SKM-1 treated with dmso at 0.1 percent for 144 hours (cell line): Measurements from ENCODE around the gene TMEM52B.

Experiments used
- DNase-seq: peaks from one replicate; lab custom pipeline; 2025; ENCODE audit not compliant: unreplicated experiment; lab: John Stamatoyannopoulos, UW

Gene TMEM52B

GRCh38 chr12:10238526-10238925 lies 59.7 kb downstream of the TMEM52B start:
- DNase-seq = no peak

GRCh38 chr12:10241290-10241689 lies 62.5 kb downstream of the TMEM52B start:
- no peak for DNase-seq
